GM12865 (cell line): Measurements from ENCODE around the gene PCBP3.

Experiments
- DNase-seq: peaks from one replicate; pipeline ENCODE4 v3.0.0; 2010; ENCODE audit warnings: low read depth
- H3K4me3 ChIP-seq: 2 replicates; pipeline ENCODE4 v1.5.1; 2011; ENCODE audit warnings: mild to moderate bottlenecking, low read depth, low read length, control low read depth
- TF ChIP-seq, protein P1 (sequence below): IDR thresholded peaks from 2 replicates; pipeline ENCODE4 v1.5.1; 2011; ENCODE audit warnings: low read length, control low read depth, low read depth, inconsistent platforms; ENCODE audit not compliant: insufficient read depth; ENCODE audit errors: missing control alignments

PCBP3 gene

DNA sequence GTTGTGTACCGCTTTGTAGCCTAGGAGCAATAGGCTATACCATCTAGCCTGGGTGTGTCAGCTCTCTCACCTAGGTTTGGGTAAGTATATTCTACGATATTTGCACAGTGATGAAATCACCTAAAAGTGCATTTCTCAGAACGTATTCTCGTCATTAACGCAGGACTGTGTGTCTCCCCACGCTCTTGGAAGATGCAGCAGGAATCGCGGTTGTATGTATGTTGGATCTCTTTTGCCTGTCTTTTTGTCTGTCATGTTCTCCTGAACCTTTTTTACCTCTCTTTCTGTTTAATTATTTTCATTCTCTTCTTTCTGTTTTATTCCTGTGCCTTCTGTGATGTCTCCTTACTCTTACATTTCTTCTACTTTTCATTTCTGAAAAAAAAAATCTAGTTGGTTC, 197.5 kb downstream of the PCBP3 start:
- H3K4me3 ChIP-seq = no peak overlapping the region
- TF ChIP-seq, protein P1, sequence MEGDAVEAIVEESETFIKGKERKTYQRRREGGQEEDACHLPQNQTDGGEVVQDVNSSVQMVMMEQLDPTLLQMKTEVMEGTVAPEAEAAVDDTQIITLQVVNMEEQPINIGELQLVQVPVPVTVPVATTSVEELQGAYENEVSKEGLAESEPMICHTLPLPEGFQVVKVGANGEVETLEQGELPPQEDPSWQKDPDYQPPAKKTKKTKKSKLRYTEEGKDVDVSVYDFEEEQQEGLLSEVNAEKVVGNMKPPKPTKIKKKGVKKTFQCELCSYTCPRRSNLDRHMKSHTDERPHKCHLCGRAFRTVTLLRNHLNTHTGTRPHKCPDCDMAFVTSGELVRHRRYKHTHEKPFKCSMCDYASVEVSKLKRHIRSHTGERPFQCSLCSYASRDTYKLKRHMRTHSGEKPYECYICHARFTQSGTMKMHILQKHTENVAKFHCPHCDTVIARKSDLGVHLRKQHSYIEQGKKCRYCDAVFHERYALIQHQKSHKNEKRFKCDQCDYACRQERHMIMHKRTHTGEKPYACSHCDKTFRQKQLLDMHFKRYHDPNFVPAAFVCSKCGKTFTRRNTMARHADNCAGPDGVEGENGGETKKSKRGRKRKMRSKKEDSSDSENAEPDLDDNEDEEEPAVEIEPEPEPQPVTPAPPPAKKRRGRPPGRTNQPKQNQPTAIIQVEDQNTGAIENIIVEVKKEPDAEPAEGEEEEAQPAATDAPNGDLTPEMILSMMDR = no peak
- DNase-seq = no peak

DNA sequence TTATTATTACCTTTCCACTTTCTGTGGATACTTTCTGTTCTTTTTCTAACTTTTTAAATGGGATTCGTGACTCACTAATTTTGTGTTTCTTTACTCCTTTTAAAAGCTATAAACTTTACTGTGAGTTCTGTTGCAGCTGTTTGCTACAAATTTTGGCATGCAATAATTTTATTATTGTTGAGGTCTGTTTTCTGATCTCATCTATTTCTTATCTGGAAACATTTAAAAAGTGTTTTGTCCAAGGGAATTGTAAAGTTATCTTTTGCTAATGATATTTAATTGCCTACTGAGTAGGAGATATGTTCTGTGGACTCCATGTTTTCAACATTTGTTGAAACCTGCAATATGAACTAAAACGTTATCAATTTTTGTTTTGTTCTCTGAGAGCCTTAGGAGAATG, 199.9 kb downstream of the PCBP3 start:
- TF ChIP-seq, protein P1 = no peak
- DNase-seq = no peak
- H3K4me3 ChIP-seq = no peak overlapping the region

- no peak overlapping the region for H3K4me3 ChIP-seq
- no peak for DNase-seq
- TF ChIP-seq, protein P1 = no peak
These were observed 200.7 kb downstream of the PCBP3 start for GRCh38 chr21:45844181-45844580.

DNA sequence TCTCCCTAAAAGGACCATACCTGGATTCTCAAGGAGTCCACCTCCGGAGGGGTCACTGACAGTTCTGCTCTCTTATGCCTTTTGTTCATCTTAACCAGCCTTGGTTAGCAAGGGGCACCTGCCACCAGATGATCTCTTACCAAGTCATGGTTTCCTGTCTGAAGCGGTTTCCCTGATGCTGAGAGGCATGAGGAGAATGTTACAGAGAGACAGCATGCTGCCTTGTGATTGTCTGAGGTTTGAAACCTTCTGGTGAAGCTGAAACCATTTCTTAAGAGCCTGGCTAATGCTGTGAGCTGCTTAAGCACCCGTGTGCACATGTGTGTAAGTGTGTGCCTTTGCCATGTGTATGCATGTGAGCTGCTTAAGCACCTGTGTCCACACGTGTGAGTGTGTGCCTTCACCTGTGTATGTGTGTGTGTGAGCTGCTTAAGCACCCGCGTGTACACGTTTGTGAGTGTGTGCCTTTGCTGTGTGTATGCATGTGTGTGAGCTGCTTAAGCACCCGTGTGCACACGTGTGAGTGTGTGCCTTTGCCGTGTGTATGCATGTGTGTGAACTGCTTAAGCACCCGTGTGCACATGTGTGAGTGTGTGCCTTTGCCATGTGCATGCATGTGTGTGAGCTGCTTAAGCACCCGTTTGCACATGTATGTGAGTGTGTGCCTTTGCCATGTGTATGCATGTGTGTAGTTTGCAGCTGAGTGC, 201.7 kb downstream of the PCBP3 start:
- H3K4me3 ChIP-seq = no peak overlapping the region
- TF ChIP-seq, protein P1 = no peak
- DNase-seq = no peak

- H3K4me3 ChIP-seq = no peak overlapping the region
- DNase-seq = no peak
- TF ChIP-seq, protein P1 = no peak
These were observed 202.2 kb downstream of the PCBP3 start for GRCh38 chr21:45845770-45846090.

DNA sequence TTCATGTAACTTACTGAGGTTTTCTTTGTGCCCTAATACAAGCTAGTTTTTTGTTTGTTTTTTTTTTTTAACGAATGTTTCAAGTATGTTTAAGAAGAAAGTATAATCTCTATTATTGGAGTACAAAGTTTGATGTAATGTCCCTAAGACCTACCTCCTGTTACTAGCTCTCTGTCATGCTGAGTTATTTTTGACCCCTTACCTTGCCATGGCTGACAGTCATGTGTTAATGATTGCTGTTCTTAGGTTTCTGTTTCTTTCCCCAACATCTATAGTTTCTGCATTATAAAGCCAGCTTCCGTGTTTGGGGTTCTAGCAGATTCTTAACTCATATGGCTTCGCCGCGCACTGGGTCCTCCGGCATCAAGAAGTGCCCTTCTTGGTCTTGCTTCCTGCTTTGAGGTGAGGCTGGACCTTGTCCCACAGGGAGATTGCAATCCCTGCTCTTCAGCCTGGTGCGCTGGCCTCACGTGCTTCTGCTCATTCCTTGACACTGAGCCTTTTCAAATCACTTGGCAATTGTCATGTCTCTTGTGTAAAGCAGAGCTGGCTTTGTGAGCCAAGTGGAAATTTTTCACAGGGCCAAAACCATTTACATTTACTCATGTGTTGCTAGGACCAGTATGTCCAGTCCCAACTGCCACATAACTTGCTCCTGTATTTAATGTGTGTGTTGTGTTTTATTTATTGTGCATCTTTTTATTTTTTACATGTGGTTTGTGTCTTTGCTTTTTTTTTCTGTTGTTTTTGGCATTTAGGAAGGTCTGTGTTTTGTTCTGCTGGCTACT, 203.0 kb downstream of the PCBP3 start:
- TF ChIP-seq, protein P1 = no peak
- DNase-seq = no peak
- H3K4me3 ChIP-seq = no peak overlapping the region
